Glutamatergic neuron (in vitro differentiated cells): ENCODE measurements around the gene GPR25. TPM values are rescaled to one million over a fixed set of nuclear protein-coding genes. Genes with fewer than 3 reads are reported as not detected.

ENCODE experiments used
- DNase-seq: peaks from one replicate; pipeline ENCODE4 v3.0.0; 2022
- H3K27ac Mint-ChIP-seq: one replicate; pipeline ENCODE4 v1.8.0; 2020; ENCODE audit warnings: mild to moderate bottlenecking, mixed read lengths, inconsistent platforms; ENCODE audit not compliant: unreplicated experiment
- H3K27me3 Mint-ChIP-seq: one replicate; pipeline ENCODE4 v1.8.0; 2020; ENCODE audit warnings: mild to moderate bottlenecking, moderate library complexity, mixed read lengths, inconsistent platforms; ENCODE audit not compliant: unreplicated experiment
- H3K36me3 Mint-ChIP-seq: one replicate; pipeline ENCODE4 v1.8.0; 2020; ENCODE audit warnings: mild to moderate bottlenecking, mixed read lengths, inconsistent platforms; ENCODE audit not compliant: unreplicated experiment
- H3K4me1 Mint-ChIP-seq: one replicate; pipeline ENCODE4 v1.8.0; 2020; ENCODE audit warnings: mild to moderate bottlenecking, low read depth, mixed read lengths, inconsistent platforms; ENCODE audit not compliant: unreplicated experiment
- H3K4me3 Mint-ChIP-seq: one replicate; pipeline ENCODE4 v1.8.0; 2020; ENCODE audit warnings: mild to moderate bottlenecking, mixed read lengths, inconsistent platforms; ENCODE audit not compliant: unreplicated experiment
- H3K9me3 Mint-ChIP-seq: one replicate; pipeline ENCODE4 v1.8.0; 2020; ENCODE audit warnings: mild to moderate bottlenecking, moderate library complexity, mixed read lengths, inconsistent platforms; ENCODE audit not compliant: unreplicated experiment
- total RNA-seq: library from RNA; stranded (reverse); fragmentation: NEBNext Ultra II Directional; extraction: Animal tissue kit (Norgen Biotek cat#: 25700); gene quantifications from one replicate; pipeline ENCODE4 v1.2.1, GENCODE V29; 2021; ENCODE audit not compliant: unreplicated experiment
- TF ChIP-seq, protein P1 (sequence below): fragments of 200-600 bp; sonication (generic); IDR thresholded peaks from one replicate; pipeline ENCODE4 v1.5.0; 2021; ENCODE audit not compliant: partially characterized antibody, unreplicated experiment

The GPR25 gene
- total RNA-seq, 1 donor from 2014 or later: not detected

DNA sequence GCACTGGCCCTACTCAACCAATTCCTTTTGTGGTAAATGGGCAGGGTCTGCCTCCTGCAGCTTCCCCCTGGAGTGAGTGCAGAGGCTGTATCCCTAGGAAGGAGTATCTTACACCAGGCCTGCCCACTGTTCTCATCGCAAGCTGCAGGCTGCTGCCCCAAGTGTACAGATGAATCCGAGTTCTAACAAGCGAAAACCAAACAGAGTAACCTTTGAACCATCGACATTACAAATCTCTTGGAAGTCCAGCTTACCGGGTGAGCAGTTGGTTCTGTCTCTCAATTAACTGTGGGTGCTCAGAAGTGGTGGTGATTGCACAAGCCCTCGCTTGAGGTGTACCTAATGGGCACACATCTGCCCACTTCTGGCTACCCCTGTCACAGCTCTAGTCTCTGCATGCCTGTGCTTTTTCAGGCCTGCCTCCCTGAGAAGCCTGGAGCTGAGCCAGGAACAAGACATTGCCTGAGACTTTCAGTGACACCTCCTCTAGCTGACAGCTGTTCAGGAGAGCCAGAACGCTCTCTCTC lies 44.6 kb downstream of the GPR25 start:
- no peak for DNase-seq
- no peak overlapping the region for H3K4me3 Mint-ChIP-seq
- H3K36me3 Mint-ChIP-seq: no peaks in the 10 kb centered on the region
- peaks cover 3% of the 10 kb centered on the region for H3K27me3 Mint-ChIP-seq
- no peak overlapping the region for H3K27ac Mint-ChIP-seq
- TF ChIP-seq, protein P1, sequence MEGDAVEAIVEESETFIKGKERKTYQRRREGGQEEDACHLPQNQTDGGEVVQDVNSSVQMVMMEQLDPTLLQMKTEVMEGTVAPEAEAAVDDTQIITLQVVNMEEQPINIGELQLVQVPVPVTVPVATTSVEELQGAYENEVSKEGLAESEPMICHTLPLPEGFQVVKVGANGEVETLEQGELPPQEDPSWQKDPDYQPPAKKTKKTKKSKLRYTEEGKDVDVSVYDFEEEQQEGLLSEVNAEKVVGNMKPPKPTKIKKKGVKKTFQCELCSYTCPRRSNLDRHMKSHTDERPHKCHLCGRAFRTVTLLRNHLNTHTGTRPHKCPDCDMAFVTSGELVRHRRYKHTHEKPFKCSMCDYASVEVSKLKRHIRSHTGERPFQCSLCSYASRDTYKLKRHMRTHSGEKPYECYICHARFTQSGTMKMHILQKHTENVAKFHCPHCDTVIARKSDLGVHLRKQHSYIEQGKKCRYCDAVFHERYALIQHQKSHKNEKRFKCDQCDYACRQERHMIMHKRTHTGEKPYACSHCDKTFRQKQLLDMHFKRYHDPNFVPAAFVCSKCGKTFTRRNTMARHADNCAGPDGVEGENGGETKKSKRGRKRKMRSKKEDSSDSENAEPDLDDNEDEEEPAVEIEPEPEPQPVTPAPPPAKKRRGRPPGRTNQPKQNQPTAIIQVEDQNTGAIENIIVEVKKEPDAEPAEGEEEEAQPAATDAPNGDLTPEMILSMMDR: no peak
- H3K4me1 Mint-ChIP-seq: peaks cover 2% of the 10 kb centered on the region
- H3K9me3 Mint-ChIP-seq: no peaks in the 10 kb centered on the region

DNA sequence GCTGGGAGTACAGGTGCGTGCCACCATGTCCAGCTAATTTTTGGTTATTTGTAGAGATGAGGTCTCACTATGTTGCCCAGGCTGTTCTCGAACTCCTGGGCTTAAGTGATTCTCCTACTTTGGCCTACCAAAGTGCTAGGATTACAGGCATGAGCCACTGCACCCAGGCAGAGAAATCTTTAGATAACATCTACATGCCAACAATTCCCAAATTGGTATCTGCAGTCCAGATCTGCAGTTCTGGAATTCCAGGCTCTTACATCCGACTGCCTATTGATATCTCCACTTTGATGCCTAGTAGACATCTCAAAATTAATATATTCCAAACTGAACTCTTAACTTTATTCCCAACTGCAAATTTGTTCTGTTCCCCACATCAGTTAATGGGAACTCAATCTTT lies 45.2 kb downstream of the GPR25 start:
- peaks cover 3% of the 10 kb centered on the region for H3K27me3 Mint-ChIP-seq
- H3K4me1 Mint-ChIP-seq: peaks cover 2% of the 10 kb centered on the region
- no peak for DNase-seq
- no peaks in the 10 kb centered on the region for H3K36me3 Mint-ChIP-seq
- H3K4me3 Mint-ChIP-seq: no peak overlapping the region
- TF ChIP-seq, protein P1: no peak
- no peak overlapping the region for H3K27ac Mint-ChIP-seq
- no peaks in the 10 kb centered on the region for H3K9me3 Mint-ChIP-seq

DNA sequence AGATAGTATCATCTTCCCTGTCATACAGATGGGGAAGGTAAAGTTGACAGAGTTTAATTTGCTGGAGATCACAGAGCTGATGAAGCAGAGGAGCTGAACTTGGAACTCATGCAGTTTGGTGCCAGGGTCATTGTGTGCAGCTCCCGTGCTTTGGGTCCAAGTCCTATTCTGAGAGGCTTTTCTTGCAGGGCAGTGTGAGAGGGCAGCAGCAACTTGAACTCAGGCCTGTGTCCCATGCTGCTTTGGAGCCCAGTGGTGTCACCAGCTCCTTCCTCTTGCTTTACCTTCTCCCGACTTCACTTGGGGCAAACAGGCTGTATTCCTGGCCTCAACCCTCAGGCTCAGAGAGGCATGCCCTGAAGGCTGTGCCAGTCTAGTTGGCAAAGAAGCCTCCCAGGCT lies 46.6 kb downstream of the GPR25 start:
- no peak for DNase-seq
- Mint-ChIP-seq H3K36me3 (no peaks in the 10 kb centered on the region), H3K4me1 (no peaks in the 10 kb centered on the region), H3K4me3 (no peak overlapping the region), H3K9me3 (no peaks in the 10 kb centered on the region), H3K27ac (no peak overlapping the region), H3K27me3 (peaks cover 3% of the 10 kb centered on the region)
- TF ChIP-seq, protein P1: no peak

DNA sequence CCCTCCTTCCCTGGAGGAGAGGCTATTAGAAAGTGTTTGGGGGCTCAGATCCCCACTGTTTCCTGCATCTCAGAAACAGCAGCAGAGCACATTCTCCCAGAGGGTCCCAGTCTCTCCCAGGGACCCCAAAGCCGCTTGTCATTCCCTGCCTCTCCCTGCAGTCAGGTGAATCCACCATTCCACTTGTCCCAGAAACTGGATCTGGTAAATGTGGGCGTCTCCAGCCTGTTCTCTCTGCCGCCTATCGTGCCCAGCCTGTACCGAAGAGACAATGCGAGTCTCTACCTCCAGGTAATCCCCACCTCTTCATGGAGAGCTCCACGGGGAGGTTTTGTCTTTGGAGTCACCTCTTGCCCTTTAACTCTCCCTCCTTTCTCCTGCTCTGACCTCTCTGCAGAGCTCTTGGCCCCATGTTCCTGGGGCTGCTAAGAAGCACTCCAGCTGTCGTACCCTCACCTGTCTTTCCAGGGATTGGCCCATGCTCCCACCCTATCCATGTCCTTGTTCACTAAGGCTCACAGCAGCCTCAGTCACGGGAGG lies 48.9 kb downstream of the GPR25 start:
- Mint-ChIP-seq H3K9me3 (no peaks in the 10 kb centered on the region), H3K36me3 (no peaks in the 10 kb centered on the region), H3K4me3 (no peak overlapping the region), H3K27ac (no peak overlapping the region), H3K4me1 (no peaks in the 10 kb centered on the region), H3K27me3 (peaks cover 3% of the 10 kb centered on the region)
- TF ChIP-seq, protein P1: no peak
- no peak for DNase-seq

DNA sequence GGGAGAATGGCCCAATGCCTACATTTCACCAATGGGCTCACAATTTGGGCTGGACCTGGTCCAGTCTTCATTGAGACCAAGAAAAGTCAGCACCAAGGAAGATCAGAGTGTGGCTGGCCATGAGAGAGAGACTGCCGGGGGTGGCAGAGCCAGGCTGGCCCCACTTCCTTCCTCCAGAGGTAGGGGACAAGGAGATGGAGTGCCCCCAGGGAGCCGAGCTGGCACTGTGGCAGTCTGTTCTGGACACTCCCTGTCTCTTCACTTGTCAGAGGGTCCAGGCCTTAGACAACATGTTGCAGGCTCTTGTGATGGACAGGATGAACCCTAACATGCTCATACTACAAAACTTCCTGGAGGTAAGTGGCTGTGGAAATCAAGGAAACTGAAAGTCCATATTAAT lies 49.6 kb downstream of the GPR25 start:
- Mint-ChIP-seq H3K27ac (no peak overlapping the region), H3K36me3 (no peaks in the 10 kb centered on the region), H3K9me3 (no peaks in the 10 kb centered on the region), H3K4me3 (no peak overlapping the region), H3K4me1 (no peaks in the 10 kb centered on the region), H3K27me3 (peaks cover 6% of the 10 kb centered on the region)
- no peak for DNase-seq
- TF ChIP-seq, protein P1: no peak
